ENCODE results near the gene PRDM10. TPM values are rescaled to one million over a fixed set of nuclear protein-coding genes. Genes with fewer than 3 reads are reported as not detected.

Gene PRDM10
- total RNA-seq, 1 donor: 8.0 TPM

DNA sequence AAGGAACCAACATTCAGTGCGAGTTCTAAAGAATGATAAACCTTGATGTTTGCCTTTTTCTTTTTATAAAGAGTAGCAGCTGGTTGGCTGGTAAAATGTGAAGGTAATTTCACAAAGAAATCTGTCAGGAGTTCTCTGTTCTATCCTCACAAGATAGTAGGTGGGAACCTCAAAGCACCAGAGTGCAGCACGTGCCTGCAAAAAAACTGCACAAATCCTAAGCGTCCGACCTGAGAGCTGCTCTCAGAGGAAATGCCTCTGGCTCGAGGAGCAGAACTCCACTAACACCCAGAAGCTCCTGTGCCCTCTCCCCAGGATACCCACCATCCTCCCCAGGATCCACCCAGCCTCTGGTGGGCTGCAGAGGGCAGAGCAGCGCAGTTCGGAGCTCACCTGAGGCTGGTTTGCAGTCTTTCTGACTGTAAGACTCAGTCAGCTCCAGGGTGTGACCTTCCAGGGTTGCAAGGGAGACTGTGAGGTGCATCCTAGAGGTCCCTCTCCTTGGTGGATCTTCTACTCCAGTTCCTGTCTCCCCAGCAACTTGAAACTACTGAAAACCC, 23.5 kb downstream of the PRDM10 start:
- no peak overlapping the region for H3K4me3 ChIP-seq (ENCODE audit: insufficient read depth, low read length)
- TF ChIP-seq, protein P1, sequence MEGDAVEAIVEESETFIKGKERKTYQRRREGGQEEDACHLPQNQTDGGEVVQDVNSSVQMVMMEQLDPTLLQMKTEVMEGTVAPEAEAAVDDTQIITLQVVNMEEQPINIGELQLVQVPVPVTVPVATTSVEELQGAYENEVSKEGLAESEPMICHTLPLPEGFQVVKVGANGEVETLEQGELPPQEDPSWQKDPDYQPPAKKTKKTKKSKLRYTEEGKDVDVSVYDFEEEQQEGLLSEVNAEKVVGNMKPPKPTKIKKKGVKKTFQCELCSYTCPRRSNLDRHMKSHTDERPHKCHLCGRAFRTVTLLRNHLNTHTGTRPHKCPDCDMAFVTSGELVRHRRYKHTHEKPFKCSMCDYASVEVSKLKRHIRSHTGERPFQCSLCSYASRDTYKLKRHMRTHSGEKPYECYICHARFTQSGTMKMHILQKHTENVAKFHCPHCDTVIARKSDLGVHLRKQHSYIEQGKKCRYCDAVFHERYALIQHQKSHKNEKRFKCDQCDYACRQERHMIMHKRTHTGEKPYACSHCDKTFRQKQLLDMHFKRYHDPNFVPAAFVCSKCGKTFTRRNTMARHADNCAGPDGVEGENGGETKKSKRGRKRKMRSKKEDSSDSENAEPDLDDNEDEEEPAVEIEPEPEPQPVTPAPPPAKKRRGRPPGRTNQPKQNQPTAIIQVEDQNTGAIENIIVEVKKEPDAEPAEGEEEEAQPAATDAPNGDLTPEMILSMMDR (IDR thresholded peaks at IDR 0.05; ENCODE audit: extremely low read depth, low read depth, low read length): no peak
- H3K27me3 ChIP-seq (ENCODE audit: insufficient read depth, low read length): no peaks in the 10 kb centered on the region
- peaks cover 20% of the 10 kb centered on the region for H4K20me1 ChIP-seq (ENCODE audit: insufficient read depth, low read length)
- H3K9me3 ChIP-seq (ENCODE audit: low read depth, low read length): no peaks in the 10 kb centered on the region
- peaks cover 11% of the 10 kb centered on the region for H3K79me2 ChIP-seq (ENCODE audit: insufficient read depth, low read length)
- no peaks in the 10 kb centered on the region for H3K36me3 ChIP-seq (ENCODE audit: insufficient read depth, low read length)
- no peak overlapping the region for H2AFZ ChIP-seq (ENCODE audit: low read length)
- no peaks in the 10 kb centered on the region for H3K4me1 ChIP-seq (ENCODE audit: insufficient read depth, low read length)
- H3K4me2 ChIP-seq (ENCODE audit: insufficient read depth, low read length): no peak overlapping the region
- H3K27ac ChIP-seq (ENCODE audit: low read depth, low read length): no peak overlapping the region
- no peak for DNase-seq (ENCODE audit: insufficient read length, low spot score, missing footprints)

DNA sequence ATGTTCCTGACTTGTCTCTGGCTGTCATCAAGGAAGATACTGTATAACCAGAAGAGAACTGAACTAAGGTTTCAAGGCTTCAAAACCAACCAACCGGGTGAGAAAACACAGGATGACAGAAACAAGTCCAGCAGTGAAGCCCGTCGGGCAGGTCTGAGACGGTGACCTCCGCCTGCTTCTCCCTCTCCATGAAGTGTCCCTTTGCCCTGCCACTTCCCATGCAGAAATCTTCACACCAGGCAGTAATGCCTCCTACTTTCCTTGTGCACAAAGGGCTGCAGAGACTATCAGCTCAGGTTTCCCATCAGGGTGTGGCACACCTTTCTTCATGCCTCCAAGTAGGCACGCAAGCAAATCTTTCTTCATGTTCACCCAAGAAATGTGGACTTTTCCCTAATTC, 24.2 kb downstream of the PRDM10 start:
- Histone ChIP-seq H3K27me3 (ENCODE audit: insufficient read depth, low read length) (no peaks in the 10 kb centered on the region), H3K4me1 (ENCODE audit: insufficient read depth, low read length) (no peaks in the 10 kb centered on the region), H3K4me3 (ENCODE audit: insufficient read depth, low read length) (no peak overlapping the region), H3K27ac (ENCODE audit: low read depth, low read length) (no peak overlapping the region), H4K20me1 (ENCODE audit: insufficient read depth, low read length) (peaks cover 14% of the 10 kb centered on the region), H3K9me3 (ENCODE audit: low read depth, low read length) (no peaks in the 10 kb centered on the region), H3K4me2 (ENCODE audit: insufficient read depth, low read length) (no peak overlapping the region), H3K36me3 (ENCODE audit: insufficient read depth, low read length) (no peaks in the 10 kb centered on the region), H3K79me2 (ENCODE audit: insufficient read depth, low read length) (peaks cover 11% of the 10 kb centered on the region), H2AFZ (ENCODE audit: low read length) (no peak overlapping the region)
- DNase-seq (ENCODE audit: insufficient read length, low spot score, missing footprints): no peak
- TF ChIP-seq, protein P1 (IDR thresholded peaks at IDR 0.05; ENCODE audit: extremely low read depth, low read depth, low read length): no peak

DNA sequence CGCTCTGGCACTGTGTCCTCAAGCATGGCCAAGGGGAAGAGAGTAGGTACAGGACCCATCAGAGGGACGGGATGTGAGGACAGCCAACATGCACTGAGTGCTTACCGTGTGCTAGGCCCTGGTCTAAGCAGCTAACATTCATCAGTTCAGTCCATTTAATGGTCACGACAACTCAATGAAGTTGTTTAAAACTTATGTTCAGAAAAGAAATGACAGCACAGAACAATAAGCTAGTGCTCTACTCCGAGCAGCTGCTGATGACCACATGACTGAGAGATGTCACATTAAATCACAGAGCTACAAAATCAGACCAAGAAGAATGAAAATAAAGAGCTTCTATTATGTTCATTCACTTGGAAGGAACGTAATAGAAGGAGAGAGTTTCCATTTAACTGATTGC, 26.3 kb downstream of the PRDM10 start:
- no peaks in the 10 kb centered on the region for H3K9me3 ChIP-seq (ENCODE audit: low read depth, low read length)
- DNase-seq (ENCODE audit: insufficient read length, low spot score, missing footprints): no peak
- H3K4me1 ChIP-seq (ENCODE audit: insufficient read depth, low read length): no peaks in the 10 kb centered on the region
- H3K27ac ChIP-seq (ENCODE audit: low read depth, low read length): no peak overlapping the region
- H3K4me3 ChIP-seq (ENCODE audit: insufficient read depth, low read length): no peak overlapping the region
- no peaks in the 10 kb centered on the region for H3K36me3 ChIP-seq (ENCODE audit: insufficient read depth, low read length)
- H3K27me3 ChIP-seq (ENCODE audit: insufficient read depth, low read length): no peaks in the 10 kb centered on the region
- TF ChIP-seq, protein P1 (IDR thresholded peaks at IDR 0.05; ENCODE audit: extremely low read depth, low read depth, low read length): no peak
- H4K20me1 ChIP-seq (ENCODE audit: insufficient read depth, low read length): peaks cover 14% of the 10 kb centered on the region
- peaks cover 13% of the 10 kb centered on the region for H3K79me2 ChIP-seq (ENCODE audit: insufficient read depth, low read length)
- no peak overlapping the region for H3K4me2 ChIP-seq (ENCODE audit: insufficient read depth, low read length)
- H2AFZ ChIP-seq (ENCODE audit: low read length): no peak overlapping the region

DNA sequence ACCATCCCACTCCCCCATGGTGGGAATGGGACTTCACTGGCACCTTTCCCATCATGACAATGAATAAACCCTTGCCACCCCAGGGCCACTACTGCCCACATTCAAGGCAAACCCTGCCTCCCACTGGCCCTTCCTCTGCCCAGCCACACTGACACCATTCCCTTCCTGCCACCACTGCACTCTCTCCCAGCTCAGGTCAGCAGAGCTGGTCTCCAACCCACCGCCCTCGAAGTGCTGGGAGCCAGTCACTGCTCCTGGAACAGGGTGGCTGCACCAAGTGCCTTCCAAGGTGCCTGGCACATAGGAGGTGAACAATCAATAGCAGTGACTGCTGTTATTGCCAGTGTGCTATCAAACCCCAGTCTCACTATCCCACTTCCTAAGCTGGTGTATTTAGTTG, 27.1 kb downstream of the PRDM10 start:
- H3K27me3 ChIP-seq (ENCODE audit: insufficient read depth, low read length): no peaks in the 10 kb centered on the region
- no peaks in the 10 kb centered on the region for H3K9me3 ChIP-seq (ENCODE audit: low read depth, low read length)
- no peak for DNase-seq (ENCODE audit: insufficient read length, low spot score, missing footprints)
- TF ChIP-seq, protein P1 (IDR thresholded peaks at IDR 0.05; ENCODE audit: extremely low read depth, low read depth, low read length): no peak
- peaks cover 14% of the 10 kb centered on the region for H4K20me1 ChIP-seq (ENCODE audit: insufficient read depth, low read length)
- no peak overlapping the region for H3K4me2 ChIP-seq (ENCODE audit: insufficient read depth, low read length)
- no peaks in the 10 kb centered on the region for H3K36me3 ChIP-seq (ENCODE audit: insufficient read depth, low read length)
- H2AFZ ChIP-seq (ENCODE audit: low read length): no peak overlapping the region
- H3K4me3 ChIP-seq (ENCODE audit: insufficient read depth, low read length): no peak overlapping the region
- no peak overlapping the region for H3K27ac ChIP-seq (ENCODE audit: low read depth, low read length)
- H3K79me2 ChIP-seq (ENCODE audit: insufficient read depth, low read length): peaks cover 13% of the 10 kb centered on the region
- no peaks in the 10 kb centered on the region for H3K4me1 ChIP-seq (ENCODE audit: insufficient read depth, low read length)
